HG03045 (cell line): ENCODE measurements around the gene PTRH2.
"Not testable (repeated sequence)": the region's sequence is repeated elsewhere in the genome, so short reads cannot be mapped to it uniquely, and the experiment has no call there.

Source experiments
- ATAC-seq: cut with Tn5 transposase; IDR thresholded peaks from one replicate; pipeline ENCODE4 v1.9.1; 2021; ENCODE audit warnings: mild to moderate bottlenecking, moderate library complexity; ENCODE audit not compliant: unreplicated experiment

The PTRH2 gene

DNA sequence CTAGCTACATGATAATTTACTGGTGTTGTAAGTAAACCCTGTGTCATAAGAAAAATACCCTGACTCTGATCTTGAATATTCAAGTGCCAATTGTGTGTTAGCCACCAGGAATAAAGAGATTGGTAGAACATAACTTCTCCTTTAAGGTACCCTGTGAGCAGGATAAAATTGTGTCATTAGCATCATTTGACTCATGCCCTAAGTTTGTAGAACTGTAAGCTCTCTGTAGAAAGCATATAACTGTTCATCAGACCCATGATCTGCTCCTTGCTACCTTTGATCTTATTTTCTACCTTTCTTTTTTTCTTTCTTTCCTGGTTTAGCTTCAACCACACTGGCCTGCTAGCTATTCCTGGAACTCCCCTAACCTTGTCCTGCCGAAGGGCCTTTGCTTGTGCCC lies 35.8 kb downstream of the PTRH2 start:
- ATAC-seq = no peak

GRCh38 chr17:59669944-59670343 lies 37.3 kb downstream of the PTRH2 start:
- ATAC-seq = no peak

- ATAC-seq = no peak
Observed at GRCh38 chr17:59669411-59669810, 37.8 kb downstream of the PTRH2 start.

- ATAC-seq = no peak
Observed at GRCh38 chr17:59668816-59669215, 38.4 kb downstream of the PTRH2 start.

DNA sequence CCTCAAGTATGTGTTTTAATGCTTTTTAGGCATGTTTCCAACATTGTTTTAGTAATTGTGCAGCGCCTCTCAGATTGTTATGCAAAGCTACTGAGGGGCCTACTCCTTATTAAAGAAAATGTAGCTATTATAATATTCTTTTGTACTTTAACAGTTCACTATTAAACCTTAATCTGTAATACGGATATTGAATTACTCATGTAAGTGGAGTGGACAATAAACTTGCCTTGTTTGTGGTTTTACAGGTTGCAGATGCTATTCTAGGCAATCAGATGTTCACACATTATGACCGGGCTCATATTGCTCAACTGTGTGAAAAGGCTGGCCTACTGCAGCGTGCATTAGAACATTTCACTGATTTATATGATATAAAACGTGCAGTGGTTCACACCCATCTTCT lies 41.0 kb downstream of the PTRH2 start:
- ATAC-seq = no peak

DNA sequence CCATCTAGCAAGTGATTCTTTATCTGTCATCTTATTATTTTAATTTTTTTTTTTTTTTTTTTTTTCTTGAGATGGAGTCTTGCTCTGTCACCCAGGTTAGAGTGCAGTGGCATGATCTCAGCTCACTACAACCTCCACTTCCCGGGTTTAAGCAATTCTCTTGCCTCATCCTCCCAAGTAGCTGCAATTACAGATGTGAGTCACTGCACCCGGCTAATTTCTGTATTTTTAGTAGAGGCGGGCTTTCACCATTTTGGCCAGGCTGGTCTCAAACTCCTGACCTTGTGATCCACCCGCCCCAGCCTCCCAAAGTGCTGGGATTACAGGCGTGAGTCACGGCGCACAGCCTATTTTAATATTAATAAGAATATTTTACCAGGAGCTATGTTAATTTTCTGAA lies 50.6 kb downstream of the PTRH2 start:
- not testable (repeated sequence) for ATAC-seq

- ATAC-seq = no peak
Observed at GRCh38 chr17:59652119-59652518, 55.1 kb downstream of the PTRH2 start.

DNA sequence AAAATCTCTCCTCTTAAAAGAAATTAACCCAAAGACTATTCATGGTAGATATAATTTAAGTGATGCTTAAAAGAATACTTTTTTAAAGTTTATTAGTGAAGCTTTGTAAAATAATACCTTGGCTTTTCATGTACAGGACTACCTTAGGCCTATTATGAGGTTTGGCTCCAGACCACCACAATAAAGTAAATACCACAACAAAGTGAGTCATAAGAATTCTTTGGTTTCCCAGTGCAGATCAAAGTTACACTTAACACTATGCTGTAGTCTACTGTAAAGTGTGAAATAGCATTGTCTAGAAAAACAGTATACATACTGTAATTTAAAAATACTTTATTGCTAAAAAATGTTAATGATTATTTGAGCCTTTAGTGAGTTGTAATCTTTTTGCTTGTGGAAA lies 55.9 kb downstream of the PTRH2 start:
- ATAC-seq = no peak

GRCh38 chr17:59650642-59651041 lies 56.6 kb downstream of the PTRH2 start:
- ATAC-seq = no peak

GRCh38 chr17:59649886-59650285 lies 57.3 kb downstream of the PTRH2 start:
- no peak for ATAC-seq
